ENCODE data around the gene RC3H2.

Gene RC3H2

GRCh38 chr9:122800066-122801060 lies 104.8 kb downstream of the RC3H2 start, which contains the start of gene OR1K1:
TSS of gene OR1K1 (plus strand) at chr9:122800123. CDS start at chr9:122800123, 0 bp downstream.
- DNase-seq (ENCODE audit: low read depth in 2 of 2): no peak

GRCh38 chr9:122797316-122798063 lies 107.7 kb downstream of the RC3H2 start:
- no peak for DNase-seq (ENCODE audit: low read depth in 2 of 2)

All from stimulated activated CD8-positive, alpha-beta memory T cell treated with anti-CD3 and anti-CD28 coated beads, Interleukin-2, amount 100 ng/mL, for 48 hours (primary cell).